Measurements from ENCODE around the gene SLC16A11.

DNA sequence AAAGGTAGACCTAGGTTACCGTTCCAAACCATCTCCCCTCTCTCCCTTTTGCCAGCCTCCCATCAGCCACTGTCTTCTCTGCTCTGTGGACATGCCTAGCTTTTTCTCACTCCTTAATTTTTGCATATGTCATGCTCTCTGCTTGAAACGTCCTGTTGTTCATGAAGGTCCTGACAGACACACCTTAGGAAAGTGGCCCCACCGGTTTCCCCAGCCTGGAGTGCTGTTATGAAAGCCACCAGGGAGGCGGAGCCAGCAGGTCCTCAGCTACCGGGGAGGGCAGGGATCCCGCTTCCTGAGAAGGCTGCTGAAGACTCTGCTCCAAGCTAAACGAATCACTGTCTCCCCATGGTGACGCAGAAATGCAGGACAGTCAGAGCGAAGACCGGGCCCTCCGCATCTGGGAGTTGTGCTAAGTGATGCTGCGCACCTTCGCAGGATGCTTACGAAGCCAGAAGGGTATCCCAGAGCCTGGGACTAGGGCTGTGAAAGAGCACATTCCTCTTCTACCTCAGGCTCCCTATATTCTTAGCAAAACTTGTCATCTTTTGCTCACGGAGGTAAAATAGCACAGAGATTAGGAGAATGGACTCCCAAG is 2.3 kb upstream of the SLC16A11 start:
- TF ChIP-seq, protein P1, sequence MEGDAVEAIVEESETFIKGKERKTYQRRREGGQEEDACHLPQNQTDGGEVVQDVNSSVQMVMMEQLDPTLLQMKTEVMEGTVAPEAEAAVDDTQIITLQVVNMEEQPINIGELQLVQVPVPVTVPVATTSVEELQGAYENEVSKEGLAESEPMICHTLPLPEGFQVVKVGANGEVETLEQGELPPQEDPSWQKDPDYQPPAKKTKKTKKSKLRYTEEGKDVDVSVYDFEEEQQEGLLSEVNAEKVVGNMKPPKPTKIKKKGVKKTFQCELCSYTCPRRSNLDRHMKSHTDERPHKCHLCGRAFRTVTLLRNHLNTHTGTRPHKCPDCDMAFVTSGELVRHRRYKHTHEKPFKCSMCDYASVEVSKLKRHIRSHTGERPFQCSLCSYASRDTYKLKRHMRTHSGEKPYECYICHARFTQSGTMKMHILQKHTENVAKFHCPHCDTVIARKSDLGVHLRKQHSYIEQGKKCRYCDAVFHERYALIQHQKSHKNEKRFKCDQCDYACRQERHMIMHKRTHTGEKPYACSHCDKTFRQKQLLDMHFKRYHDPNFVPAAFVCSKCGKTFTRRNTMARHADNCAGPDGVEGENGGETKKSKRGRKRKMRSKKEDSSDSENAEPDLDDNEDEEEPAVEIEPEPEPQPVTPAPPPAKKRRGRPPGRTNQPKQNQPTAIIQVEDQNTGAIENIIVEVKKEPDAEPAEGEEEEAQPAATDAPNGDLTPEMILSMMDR (IDR thresholded peaks at IDR 0.05; ENCODE audit: poor library complexity, severe bottlenecking): no peak
- TF ChIP-seq RAD21 (conservative IDR thresholded peaks at IDR 0.05): no peak
- no peak for TF ChIP-seq POLR2AphosphoS5 (IDR thresholded peaks at IDR 0.05)
- TF ChIP-seq EP300 (conservative IDR thresholded peaks at IDR 0.05; ENCODE audit: poor library complexity, severe bottlenecking): no peak
